Measurements from ENCODE around the gene SKIC8. TPM values are rescaled to one million over a fixed set of nuclear protein-coding genes. Genes with fewer than 3 reads are reported as not detected.
"Not testable (repeated sequence)": the region's sequence is repeated elsewhere in the genome, so short reads cannot be mapped to it uniquely, and the experiment has no call there.

The SKIC8 gene
- total RNA-seq, 1 donor from 2014 or later, result 62.7 TPM

DNA sequence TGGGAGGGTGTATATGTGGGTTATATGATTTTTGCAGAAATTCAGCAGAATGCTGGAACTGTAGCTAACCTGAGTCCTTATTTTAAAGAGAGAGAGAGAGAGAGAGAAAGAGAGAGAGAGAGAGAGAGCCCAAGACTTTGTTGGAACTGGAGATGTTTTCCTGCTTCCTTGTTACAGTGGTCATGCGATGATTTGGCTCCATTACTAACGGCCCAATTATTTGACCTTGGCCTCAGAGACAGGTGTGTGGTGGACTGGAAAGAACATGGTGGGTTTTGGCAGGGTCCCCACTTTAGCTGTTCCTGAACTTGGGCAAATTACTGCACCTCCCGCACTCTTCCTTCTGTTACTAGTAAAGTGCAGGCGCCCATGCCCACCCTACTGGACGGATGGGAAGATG, 50.3 kb downstream of the SKIC8 start:
- no peak for DNase-seq (ENCODE audit: low read depth)
- H3K4me3 ChIP-seq (ENCODE audit: low read depth, low read length), result no peak overlapping the region
- TF ChIP-seq, protein P1, sequence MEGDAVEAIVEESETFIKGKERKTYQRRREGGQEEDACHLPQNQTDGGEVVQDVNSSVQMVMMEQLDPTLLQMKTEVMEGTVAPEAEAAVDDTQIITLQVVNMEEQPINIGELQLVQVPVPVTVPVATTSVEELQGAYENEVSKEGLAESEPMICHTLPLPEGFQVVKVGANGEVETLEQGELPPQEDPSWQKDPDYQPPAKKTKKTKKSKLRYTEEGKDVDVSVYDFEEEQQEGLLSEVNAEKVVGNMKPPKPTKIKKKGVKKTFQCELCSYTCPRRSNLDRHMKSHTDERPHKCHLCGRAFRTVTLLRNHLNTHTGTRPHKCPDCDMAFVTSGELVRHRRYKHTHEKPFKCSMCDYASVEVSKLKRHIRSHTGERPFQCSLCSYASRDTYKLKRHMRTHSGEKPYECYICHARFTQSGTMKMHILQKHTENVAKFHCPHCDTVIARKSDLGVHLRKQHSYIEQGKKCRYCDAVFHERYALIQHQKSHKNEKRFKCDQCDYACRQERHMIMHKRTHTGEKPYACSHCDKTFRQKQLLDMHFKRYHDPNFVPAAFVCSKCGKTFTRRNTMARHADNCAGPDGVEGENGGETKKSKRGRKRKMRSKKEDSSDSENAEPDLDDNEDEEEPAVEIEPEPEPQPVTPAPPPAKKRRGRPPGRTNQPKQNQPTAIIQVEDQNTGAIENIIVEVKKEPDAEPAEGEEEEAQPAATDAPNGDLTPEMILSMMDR (conservative IDR thresholded peaks at IDR 0.05; ENCODE audit: low read depth, low read length), result no peak

DNA sequence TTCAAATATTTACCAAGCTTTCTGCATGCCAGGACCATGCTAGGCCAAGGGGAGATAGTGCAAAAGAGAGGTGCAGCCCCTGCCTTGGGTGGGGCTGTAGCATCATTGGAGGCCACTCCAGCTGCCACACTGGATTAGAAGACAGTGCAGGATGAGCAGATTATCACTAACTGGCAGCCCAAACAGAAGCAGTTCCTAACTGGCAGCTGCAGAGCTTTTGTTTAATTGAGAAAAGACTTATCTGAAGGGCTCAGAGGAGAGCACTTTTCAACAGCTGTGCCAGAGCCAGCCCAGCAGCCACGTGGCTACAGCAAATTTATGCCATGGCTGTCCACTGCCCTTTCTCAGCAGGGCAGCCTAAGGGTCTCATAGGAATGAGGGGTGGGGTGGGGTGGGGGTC, 51.5 kb downstream of the SKIC8 start:
- H3K4me3 ChIP-seq (ENCODE audit: low read depth, low read length), result no peak overlapping the region
- no peak for DNase-seq (ENCODE audit: low read depth)
- TF ChIP-seq, protein P1 (conservative IDR thresholded peaks at IDR 0.05; ENCODE audit: low read depth, low read length), result no peak

DNA sequence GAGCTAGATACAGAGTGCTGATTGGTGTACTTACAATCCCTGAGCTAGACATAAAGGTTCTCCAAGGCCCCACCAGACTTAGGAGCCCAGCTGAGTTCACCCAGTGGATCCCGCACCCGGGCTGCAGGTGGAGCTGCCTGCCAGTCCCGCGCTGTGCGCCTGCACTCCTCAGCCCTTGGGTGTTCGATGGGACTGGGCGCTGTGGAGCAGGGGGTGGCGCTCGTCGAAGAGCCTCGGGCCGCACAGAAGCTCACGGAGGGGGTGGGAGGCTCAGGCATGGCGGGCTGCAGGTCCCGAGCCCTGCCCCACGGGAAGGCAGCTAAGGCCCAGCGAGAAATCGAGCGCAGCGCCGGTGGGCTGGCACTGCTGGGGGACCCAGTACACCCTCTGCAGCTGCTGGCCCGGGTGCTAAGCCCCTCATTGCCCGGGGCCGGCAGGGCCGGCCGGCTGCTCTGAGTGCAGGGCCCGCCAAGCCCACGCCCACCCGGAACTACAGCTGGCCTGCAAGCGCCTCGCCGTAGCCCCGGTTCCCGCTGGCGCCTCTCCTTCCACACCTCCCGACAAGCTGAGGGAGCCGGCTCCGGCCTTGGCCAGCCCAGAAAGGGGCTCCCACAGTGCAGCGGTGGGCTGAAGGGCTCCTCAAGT, 53.3 kb downstream of the SKIC8 start:
- DNase-seq (ENCODE audit: low read depth); H3K4me3 ChIP-seq (ENCODE audit: low read depth, low read length): not testable (repeated sequence)

DNA sequence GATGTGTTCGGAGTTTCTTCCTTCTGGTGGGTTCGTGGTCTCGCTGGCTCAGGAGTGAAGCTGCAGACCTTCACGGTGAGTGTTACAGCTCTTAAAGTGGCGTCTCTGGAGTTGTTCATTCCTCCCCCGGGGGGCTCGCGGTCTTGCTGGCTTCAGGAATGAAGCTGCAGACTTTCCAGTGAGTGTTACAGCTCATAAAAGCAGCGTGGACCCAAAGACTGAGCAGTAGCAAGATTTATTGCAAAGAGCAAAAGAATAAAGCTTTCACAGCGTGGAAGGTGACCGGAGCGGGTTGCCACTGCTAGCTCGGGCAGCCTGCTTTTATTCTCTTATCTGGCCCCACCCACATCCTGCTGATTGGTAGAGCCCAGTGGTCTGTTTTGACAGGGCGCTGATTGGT, 54.0 kb downstream of the SKIC8 start:
- not testable (repeated sequence) for H3K4me3 ChIP-seq (ENCODE audit: low read depth, low read length); DNase-seq (ENCODE audit: low read depth)

DNA sequence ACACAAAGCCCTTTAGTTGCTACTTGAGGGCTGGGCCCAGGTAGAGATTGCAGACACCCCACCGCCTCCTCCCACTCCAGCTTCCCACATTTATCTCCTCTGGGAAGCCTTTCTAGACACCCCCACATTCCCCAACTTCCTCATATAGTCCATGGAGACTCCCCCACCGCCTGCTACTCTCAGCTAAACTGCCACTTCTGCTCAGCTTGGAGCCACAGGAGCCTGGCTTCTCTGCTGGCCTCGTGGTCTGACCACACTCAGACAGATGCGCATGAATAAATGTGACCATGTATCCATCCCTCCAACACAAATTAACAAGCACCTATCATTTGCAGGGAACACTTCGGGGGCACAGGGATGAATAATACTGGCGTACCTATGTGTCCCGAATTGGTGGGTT, 54.5 kb downstream of the SKIC8 start:
- TF ChIP-seq, protein P1 (conservative IDR thresholded peaks at IDR 0.05; ENCODE audit: low read depth, low read length), result no peak
- no peak for DNase-seq (ENCODE audit: low read depth)
- no peak overlapping the region for H3K4me3 ChIP-seq (ENCODE audit: low read depth, low read length)

DNA sequence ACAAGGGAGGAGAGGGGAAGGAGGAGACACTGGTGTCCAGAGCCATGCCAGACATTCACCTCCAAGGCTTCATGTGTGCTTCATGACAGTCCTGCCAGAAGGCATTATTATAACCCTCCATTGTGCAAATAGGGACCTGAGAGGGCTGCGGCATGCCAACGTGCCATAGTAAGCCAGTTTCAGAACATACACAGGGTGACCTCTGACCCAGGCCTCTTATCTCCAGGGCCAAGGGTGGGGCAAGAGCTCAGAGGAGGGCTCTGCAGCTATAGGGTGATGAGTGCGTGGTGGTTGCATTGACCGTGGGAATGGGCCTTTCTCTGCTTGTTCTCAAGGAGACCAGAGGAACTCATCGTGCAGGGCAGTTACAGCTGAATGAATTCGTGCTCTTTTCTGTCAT, 55.3 kb downstream of the SKIC8 start:
- TF ChIP-seq, protein P1 (conservative IDR thresholded peaks at IDR 0.05; ENCODE audit: low read depth, low read length), result no peak
- no peak overlapping the region for H3K4me3 ChIP-seq (ENCODE audit: low read depth, low read length)
- no peak for DNase-seq (ENCODE audit: low read depth)

DNA sequence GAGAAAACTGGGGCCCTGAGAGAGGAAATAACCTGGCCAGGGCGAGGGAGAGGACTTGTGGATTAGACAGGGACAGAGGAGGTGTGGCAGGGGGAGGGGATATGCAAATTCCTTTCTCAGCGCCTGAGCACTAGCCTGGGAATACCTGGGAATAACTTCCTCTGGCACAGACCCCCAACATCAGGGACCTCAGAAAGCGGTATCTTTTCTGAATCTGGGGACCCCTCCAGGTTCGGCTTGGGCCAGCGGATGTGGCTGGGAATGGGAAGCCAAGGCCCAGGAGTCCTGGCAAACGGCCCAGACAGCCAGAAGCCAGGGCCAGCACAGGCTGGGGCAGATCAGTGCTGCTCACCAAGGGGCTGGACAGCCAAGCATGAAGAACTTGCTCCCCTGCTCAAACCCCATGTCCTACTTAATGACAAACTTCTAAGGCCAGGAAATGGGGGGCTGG, 55.9 kb downstream of the SKIC8 start:
- H3K4me3 ChIP-seq (ENCODE audit: low read depth, low read length), result no peak overlapping the region
- DNase-seq (ENCODE audit: low read depth), result no peak
- TF ChIP-seq, protein P1 (conservative IDR thresholded peaks at IDR 0.05; ENCODE audit: low read depth, low read length), result no peak

DNA sequence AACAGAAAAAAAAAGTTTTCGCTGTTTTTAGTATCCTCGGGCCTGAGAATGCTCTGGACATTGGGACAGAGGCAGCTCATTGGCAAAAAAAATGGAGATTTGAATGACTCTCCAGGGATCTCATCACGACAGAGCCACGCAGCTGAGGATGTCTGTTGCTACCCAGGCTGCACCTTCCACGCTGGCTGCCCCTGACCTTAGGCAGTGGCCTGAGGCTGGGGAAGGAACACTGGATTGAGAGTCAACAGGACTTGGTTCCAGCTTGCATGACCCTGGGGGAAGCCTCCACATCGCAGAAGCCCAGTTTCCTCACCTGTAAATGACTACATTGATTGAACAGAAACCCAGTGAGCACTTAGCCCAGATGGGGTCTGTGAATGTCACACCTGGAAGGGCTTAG, 56.4 kb downstream of the SKIC8 start:
- H3K4me3 ChIP-seq (ENCODE audit: low read depth, low read length), result no peak overlapping the region
- no peak for DNase-seq (ENCODE audit: low read depth)
- TF ChIP-seq, protein P1 (conservative IDR thresholded peaks at IDR 0.05; ENCODE audit: low read depth, low read length), result no peak

All from epithelial cell of proximal tubule (primary cell).